Fibroblast of skin of right quadriceps (primary cell): ENCODE data around the gene CGNL1.

ENCODE experiments used
- DNase-seq: peaks from one replicate; pipeline ENCODE4 v3.0.0-alpha.2; 2013

The CGNL1 gene

GRCh38 chr15:57554063-57554811 is 177.9 kb downstream of the CGNL1 start:
- no peak for DNase-seq

- DNase-seq: no peak
These were observed 178.5 kb downstream of the CGNL1 start for GRCh38 chr15:57554812-57555179.

GRCh38 chr15:57555270-57555669 is 179.0 kb downstream of the CGNL1 start:
- DNase-seq: no peak

GRCh38 chr15:57556040-57556439 is 179.7 kb downstream of the CGNL1 start:
- no peak for DNase-seq

GRCh38 chr15:57557267-57557666 is 181.0 kb downstream of the CGNL1 start:
- DNase-seq: no peak

DNA sequence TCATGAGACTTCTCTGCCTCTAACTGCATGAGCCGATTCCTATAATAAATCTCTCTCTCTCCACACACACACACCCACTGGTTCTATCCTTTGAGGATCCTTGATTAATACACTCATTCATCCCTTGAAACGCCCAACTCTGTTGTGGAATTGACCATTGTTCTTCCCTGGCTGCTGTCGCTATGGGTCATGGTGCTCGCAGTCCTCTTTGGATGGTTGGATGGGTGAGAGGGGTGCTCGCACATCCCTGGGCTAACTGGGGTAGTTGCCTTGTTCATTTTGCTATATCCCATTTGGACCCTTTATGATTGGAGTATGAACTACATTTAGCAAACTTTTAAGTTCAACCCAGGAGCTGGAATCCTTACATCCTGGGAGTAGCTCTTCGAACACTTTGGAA is 181.5 kb downstream of the CGNL1 start:
- no peak for DNase-seq

DNA sequence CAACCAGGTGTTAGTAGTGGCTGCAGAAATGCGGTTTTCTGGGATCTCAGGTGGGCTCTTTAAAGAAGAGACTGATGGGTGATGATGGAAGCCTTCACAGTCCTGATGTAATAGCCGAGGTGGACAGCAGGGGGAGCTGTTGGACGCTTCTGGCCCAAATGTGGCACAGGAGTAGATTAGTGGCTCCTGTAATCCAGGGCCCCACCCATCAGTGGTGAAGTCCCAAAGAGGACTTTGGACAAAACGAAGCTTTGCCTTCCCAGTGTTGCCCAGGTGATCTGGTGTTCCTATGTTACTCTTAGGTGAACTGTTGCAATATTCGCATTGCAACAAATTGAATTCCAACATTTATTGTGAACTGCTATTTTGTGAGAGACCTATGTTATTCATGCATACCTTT is 183.6 kb downstream of the CGNL1 start:
- DNase-seq: peak; percentile 30

GRCh38 chr15:57561041-57561711 is 184.9 kb downstream of the CGNL1 start:
- peak; percentile 48 for DNase-seq

- DNase-seq: no peak
These were observed 186.0 kb downstream of the CGNL1 start for GRCh38 chr15:57562196-57562769.

GRCh38 chr15:57563416-57563815 is 187.1 kb downstream of the CGNL1 start:
- DNase-seq: no peak

DNA sequence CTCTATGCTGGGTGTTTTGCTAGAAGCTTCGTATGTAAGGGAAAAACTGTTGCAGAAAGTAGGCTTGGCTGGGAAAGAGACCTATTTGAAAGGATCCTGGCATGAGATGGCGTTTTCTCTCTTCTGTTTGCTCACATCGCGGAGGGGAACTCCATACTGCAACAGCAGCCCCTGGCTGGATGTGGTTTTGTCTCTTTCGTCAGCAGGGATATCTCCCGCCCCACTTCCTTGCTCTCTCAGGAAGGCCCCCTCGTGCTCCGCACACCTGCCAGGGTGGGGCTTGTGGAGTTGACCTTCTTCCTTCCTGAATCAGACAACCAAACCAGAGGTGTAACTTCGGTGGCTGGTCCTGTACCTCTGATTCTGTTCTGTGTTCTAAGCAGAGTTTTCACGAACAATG is 189.0 kb downstream of the CGNL1 start:
- no peak for DNase-seq

DNA sequence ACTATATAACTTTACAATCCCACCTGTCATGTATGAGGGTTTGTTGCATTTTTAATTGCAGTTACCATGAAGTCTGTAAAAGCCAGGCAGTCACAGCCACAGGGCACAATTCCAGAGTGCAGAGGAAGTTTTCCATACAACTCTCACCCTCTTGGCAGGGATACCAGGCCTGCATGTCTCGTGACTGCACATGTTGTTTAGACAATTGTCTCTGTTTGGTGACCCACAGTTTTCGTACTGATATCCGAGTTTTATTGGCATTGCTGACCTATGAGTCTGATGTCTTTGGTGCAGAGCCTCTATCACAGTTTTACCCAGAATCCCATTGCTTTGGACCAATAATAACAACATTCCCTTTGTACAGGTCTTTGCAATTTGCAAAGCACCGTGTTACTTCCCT is 190.5 kb downstream of the CGNL1 start:
- DNase-seq: no peak

DNA sequence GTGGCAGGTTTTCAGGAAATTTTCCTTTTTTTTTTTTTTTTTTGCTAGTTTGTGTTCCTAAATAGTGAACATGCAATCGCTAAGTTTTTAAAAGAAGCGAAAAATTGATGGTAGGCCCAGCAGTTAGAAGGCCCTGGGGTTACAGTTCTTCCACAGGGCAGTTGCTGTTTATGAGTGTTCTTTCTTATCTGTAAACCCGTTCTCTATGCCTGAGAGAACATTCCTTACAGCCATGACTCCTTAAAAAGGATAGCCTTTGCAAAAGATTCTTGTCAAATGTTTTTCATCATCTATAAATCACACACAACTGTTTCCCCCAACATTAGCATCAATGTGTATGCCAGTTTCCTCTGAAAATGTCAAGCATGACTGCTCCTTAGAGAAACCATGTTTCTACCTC is 191.6 kb downstream of the CGNL1 start:
- no peak for DNase-seq

DNA sequence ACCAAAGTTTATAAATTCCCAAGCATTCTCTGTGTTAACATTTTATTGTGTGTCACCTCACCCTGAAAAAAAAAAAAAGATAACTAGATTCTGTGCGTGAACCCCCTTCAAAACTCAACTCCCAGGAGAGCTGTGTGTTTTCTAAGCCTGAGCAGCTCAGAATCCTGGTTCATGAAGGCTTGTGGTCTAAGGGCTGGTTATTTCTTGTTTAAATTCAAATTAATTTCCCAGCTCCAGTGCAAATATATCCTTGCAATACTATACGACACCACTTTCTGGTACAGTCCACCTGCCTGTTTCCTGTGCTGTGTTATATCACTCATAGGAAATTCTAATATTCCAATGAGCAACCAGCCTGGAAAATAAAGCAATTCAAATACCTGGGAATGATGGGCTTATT is 192.0 kb downstream of the CGNL1 start:
- DNase-seq: no peak

DNA sequence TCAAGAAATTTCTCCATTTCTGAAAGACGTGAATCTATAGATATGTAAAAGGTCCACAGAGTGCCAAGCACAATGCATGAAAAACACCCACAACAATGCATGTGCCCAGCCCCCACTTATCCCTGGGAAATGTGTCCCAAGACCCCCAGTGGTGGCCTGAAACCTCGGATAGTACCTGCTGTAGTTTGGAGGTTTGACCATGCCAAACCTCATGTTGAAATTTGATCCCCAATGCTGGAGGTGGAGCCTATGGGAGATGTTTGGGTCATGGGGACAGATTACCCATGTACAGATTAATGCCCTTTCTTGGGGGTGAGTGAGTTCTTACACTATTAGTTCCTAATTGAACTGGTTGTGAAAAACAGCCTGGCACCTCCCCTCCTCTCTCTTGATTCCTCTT is 194.0 kb downstream of the CGNL1 start:
- DNase-seq: no peak

DNA sequence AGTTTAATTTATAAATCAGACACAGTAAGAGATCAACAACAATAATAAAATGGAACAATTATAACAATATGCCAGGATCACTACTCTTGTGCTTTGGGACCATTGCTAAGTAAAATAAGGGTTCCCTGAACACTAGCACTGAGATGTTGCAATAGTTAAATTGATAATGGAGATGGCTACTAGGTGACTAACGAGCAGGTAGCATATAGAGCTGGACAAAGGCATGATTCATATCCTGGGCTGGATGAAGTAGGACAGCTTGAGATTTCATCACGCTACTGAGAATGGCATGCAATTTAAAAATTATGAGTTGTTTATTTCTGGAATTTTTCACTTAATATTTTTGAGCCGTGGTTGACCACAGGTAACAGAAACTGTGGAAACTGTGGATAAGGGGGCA is 194.7 kb downstream of the CGNL1 start:
- peak; percentile 57 for DNase-seq

- DNase-seq: no peak
These were observed 195.4 kb downstream of the CGNL1 start for GRCh38 chr15:57571725-57572124.

DNA sequence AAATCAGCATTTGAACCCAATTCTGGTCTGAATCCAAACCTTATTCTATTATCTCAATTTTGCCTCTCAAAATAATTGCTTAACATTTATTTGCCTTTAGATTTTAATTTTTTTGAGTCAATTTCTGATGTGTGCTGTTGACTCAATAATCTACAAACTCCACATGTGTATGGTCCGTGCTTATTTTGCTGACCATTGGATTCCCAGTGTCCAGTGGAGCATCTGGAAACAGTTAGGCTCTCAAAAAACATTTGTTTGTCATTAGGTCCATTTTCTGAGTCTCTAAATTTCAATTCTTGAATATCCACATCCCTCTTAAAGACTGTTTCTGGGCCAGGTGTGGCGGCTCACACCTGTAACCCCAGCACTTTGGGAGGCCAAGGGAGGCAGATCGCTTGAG is 196.2 kb downstream of the CGNL1 start:
- DNase-seq: no peak

GRCh38 chr15:57573151-57573550 is 196.8 kb downstream of the CGNL1 start:
- no peak for DNase-seq

- no peak for DNase-seq
These were observed 199.1 kb downstream of the CGNL1 start for GRCh38 chr15:57575363-57575762.

DNA sequence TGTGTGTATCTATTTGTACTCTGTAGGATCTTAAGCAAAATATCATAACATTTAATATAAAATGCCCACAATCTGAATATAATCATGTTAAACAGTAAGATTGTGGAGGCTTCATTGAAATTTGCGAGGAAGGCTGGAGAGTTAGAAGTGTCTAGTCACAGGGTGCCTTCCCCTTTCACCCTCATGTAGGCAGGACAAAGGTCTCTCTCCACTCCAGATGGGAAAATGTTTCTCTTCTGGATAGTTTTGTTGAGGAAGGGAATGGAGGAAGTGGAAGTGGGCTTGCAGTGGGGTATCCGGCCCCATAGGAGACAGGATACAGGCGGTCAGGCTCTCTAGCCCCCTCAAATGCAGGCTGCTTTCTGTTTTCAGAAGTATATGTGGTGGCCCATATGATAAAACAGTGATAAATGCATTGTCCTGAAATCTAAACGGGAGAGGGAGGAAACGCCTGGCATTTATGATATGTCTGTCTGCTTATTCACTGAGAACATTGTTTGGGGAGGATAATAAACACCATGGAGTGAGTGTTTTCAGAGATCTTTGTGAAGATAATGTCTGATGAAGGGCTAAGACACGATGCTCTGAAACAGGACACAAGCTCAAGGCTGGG is 202.1 kb downstream of the CGNL1 start:
- no peak for DNase-seq

GRCh38 chr15:57580428-57580827 is 204.1 kb downstream of the CGNL1 start:
- DNase-seq: no peak

GRCh38 chr15:57580866-57581265 is 204.6 kb downstream of the CGNL1 start:
- DNase-seq: no peak

- no peak for DNase-seq
These were observed 205.8 kb downstream of the CGNL1 start for GRCh38 chr15:57582090-57582489.
